ENCODE measurements around the gene ANKS6. TPM values are rescaled to one million over a fixed set of nuclear protein-coding genes. Genes with fewer than 3 reads are reported as not detected.

Gene ANKS6
- total RNA-seq, 4 donors from 2014 or later: 18.3 to 35.9 (median 29.3) TPM

DNA sequence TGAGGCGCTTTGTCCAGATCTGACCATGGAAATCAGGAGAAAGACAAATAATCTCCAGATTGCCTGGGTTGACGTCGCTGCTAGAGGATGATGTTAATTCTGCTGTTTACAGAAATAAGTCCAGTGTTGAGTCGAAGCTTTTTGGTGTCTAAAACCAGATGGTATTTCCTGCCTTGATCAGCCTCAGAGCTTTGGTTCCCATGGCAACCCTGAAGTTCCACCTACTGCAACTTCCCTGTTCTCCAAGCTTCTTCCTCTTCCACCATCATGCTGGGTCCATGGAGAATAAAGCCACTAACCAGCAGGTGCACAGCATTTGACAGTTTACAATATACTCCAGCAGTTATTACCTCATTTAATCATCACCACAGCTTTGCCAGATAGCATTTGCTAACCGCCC, 69.6 kb downstream of the ANKS6 start:
- WGBS, 2 donors (ENCODE audit: low coverage in 1 of 2): 54 to 100% methylated on average over 1 to 5 of the region's 5 CpGs
- in situ Hi-C loops (cut with MboI; ENCODE audit: low pct_ligation_motif_present in 1 of 4, low pct_unique_long_range_greater_than_20kb in 1 of 4, low sequenced_read_pairs in 3 of 4) (no loop called here), intact Hi-C loops (cut with DNase I; ENCODE audit: low total_unique reads) (no loop called here)
- Histone ChIP-seq H3K4me3 (no peak overlapping the region), H3K4me1 (no peaks in the 10 kb centered on the region), H3K36me3 (no peaks in the 10 kb centered on the region), H3K9me3 (no peaks in the 10 kb centered on the region), H3K27ac (no peak overlapping the region), H3K27me3 (peaks cover 12% of the 10 kb centered on the region)
- TF ChIP-seq POLR2A (IDR thresholded peaks at IDR 0.05): no peak
- no peak for TF ChIP-seq POLR2AphosphoS5 (IDR thresholded peaks at IDR 0.05)
- TF ChIP-seq, protein P1, sequence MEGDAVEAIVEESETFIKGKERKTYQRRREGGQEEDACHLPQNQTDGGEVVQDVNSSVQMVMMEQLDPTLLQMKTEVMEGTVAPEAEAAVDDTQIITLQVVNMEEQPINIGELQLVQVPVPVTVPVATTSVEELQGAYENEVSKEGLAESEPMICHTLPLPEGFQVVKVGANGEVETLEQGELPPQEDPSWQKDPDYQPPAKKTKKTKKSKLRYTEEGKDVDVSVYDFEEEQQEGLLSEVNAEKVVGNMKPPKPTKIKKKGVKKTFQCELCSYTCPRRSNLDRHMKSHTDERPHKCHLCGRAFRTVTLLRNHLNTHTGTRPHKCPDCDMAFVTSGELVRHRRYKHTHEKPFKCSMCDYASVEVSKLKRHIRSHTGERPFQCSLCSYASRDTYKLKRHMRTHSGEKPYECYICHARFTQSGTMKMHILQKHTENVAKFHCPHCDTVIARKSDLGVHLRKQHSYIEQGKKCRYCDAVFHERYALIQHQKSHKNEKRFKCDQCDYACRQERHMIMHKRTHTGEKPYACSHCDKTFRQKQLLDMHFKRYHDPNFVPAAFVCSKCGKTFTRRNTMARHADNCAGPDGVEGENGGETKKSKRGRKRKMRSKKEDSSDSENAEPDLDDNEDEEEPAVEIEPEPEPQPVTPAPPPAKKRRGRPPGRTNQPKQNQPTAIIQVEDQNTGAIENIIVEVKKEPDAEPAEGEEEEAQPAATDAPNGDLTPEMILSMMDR (IDR thresholded peaks at IDR 0.05): no peak
- no peak for TF ChIP-seq EP300 (IDR thresholded peaks at IDR 0.05; ENCODE audit: low read depth)
- DNase-seq: no peak

DNA sequence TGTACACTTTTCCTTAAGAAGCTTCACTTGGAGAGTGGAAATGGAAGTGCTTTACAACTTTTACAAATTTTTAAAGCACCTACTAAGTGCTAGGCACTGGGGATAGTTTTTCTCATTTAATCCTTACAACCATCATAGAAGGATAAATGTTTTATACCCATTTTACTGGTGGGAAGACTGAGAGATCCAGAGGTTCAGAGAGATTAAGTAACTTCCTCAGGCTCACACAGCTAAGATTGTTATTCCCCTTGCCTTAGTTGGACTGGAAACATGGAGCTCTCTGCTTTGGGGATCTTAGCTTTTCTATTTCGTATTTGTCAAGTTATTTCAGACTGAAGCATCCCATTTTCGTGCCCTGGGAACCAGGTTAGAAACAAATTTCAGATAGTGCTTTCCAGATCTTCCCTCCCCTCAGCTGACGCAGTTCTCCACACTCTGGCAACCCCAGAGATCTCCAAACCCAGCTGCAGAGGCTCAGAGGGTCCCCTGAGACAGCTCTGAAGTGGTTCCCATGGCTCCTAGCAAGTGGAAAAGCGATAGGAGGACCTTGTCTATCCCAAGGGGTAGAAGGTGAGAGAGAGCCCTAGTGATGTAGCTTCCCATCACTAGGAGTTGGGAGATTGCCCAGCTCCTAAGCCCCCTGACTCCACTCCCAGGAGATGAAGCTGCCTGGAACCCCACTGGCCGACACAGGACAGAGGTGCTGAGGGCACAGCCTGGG, 71.4 kb downstream of the ANKS6 start:
- in situ Hi-C loops (cut with MboI; ENCODE audit: low pct_ligation_motif_present in 1 of 4, low pct_unique_long_range_greater_than_20kb in 1 of 4, low sequenced_read_pairs in 3 of 4): no loop called here
- no peak for DNase-seq
- no peaks in the 10 kb centered on the region for H3K4me1 ChIP-seq
- H3K36me3 ChIP-seq: no peaks in the 10 kb centered on the region
- H3K27ac ChIP-seq: no peak overlapping the region
- H3K27me3 ChIP-seq: peaks cover 12% of the 10 kb centered on the region
- H3K9me3 ChIP-seq: no peaks in the 10 kb centered on the region
- 63 to 80% methylated on average over 1 to 5 of the region's 5 CpGs for WGBS, 2 donors (ENCODE audit: low coverage in 1 of 2)
- H3K4me3 ChIP-seq: no peak overlapping the region
- TF ChIP-seq POLR2A (IDR thresholded peaks at IDR 0.05) (no peak), EP300 (IDR thresholded peaks at IDR 0.05; ENCODE audit: low read depth) (no peak), POLR2AphosphoS5 (IDR thresholded peaks at IDR 0.05) (no peak)
- TF ChIP-seq, protein P1 (IDR thresholded peaks at IDR 0.05): no peak
- intact Hi-C loops (cut with DNase I; ENCODE audit: low total_unique reads): no loop called here

DNA sequence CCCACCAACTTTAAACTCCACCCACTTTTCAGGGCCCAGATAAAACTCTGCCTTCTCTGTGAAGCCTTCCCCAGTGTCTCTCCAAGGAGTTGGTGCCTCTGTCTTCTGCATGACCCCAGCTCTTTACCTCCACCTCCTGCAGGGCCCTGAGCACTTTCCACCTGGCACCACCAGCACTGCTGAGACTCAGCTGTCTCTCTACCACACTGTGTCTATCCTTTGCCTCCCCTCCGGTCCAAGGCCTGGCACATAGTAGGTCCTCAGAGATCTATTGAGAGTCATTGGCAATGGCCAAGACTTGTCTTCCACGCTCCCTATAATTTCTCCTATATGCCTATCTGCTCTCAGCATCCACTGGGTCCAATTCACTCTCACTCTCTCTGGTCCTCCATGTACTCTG, 74.7 kb downstream of the ANKS6 start:
- no peaks in the 10 kb centered on the region for H3K4me1 ChIP-seq
- H3K36me3 ChIP-seq: no peaks in the 10 kb centered on the region
- no peak overlapping the region for H3K27ac ChIP-seq
- H3K27me3 ChIP-seq: peaks cover 12% of the 10 kb centered on the region
- no peak for TF ChIP-seq POLR2AphosphoS5 (IDR thresholded peaks at IDR 0.05)
- TF ChIP-seq POLR2A (IDR thresholded peaks at IDR 0.05): no peak
- TF ChIP-seq EP300 (IDR thresholded peaks at IDR 0.05; ENCODE audit: low read depth): no peak
- TF ChIP-seq, protein P1 (IDR thresholded peaks at IDR 0.05): no peak
- no peak for DNase-seq
- WGBS, 2 donors (ENCODE audit: low coverage in 1 of 2): 85 to 100% methylated on average over 1 to 2 of the region's 2 CpGs
- intact Hi-C loops (cut with DNase I; ENCODE audit: low total_unique reads) (no loop called here), in situ Hi-C loops (cut with MboI; ENCODE audit: low pct_ligation_motif_present in 1 of 4, low pct_unique_long_range_greater_than_20kb in 1 of 4, low sequenced_read_pairs in 3 of 4) (no loop called here)
- H3K9me3 ChIP-seq: no peaks in the 10 kb centered on the region
- H3K4me3 ChIP-seq: no peak overlapping the region

DNA sequence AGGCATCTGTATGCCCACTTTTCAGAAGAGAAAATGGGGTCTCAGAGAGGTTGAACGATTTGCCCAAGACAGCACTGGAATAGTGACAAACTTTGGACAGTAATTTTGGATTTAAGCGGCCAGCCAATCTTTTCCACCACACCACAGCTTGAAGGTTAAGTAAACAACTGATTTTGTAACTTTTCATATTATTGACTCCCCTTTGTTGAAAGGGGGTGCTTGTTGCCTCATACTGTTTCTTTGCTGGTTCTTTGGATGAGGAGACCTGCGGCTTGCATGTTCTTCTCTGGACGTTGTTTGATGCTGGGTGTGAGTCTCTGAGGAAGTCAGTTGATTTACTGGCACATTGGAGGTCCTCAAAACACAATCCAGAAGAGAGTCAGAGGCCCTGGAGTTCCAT, 76.0 kb downstream of the ANKS6 start:
- H3K36me3 ChIP-seq: no peaks in the 10 kb centered on the region
- TF ChIP-seq EP300 (IDR thresholded peaks at IDR 0.05; ENCODE audit: low read depth) (no peak), POLR2A (IDR thresholded peaks at IDR 0.05) (no peak), POLR2AphosphoS5 (IDR thresholded peaks at IDR 0.05) (no peak)
- TF ChIP-seq, protein P1 (IDR thresholded peaks at IDR 0.05): no peak
- no peak overlapping the region for H3K4me3 ChIP-seq
- H3K27me3 ChIP-seq: peaks cover 12% of the 10 kb centered on the region
- H3K9me3 ChIP-seq: no peaks in the 10 kb centered on the region
- WGBS, 2 donors (ENCODE audit: low coverage in 1 of 2): 78 to 100% methylated on average over 1 to 4 of the region's 4 CpGs
- no peak overlapping the region for H3K27ac ChIP-seq
- intact Hi-C loops (cut with DNase I; ENCODE audit: low total_unique reads) (no loop called here), in situ Hi-C loops (cut with MboI; ENCODE audit: low pct_ligation_motif_present in 1 of 4, low pct_unique_long_range_greater_than_20kb in 1 of 4, low sequenced_read_pairs in 3 of 4) (no loop called here)
- no peak for DNase-seq
- no peaks in the 10 kb centered on the region for H3K4me1 ChIP-seq

All from transverse colon (tissue), 4 donors.